HCT116 (cell line): Measurements from ENCODE around the gene PPP1R3E. TPM values are rescaled to one million over a fixed set of nuclear protein-coding genes. Genes with fewer than 3 reads are reported as not detected.

ENCODE experiments used
- ATAC-seq: fragments of 200-7000 bp; cut with Tn5 transposase; 2 replicates; pipeline ENCODE4 v1.9.1; 2020; ENCODE audit warnings: mild to moderate bottlenecking, moderate library complexity
- BruUV-seq: library from RNA; stranded (reverse); fragments of 400-500 nt; replicated peaks from 2 replicates; lab custom pipeline; 2021; lab: Mats Ljungman, UMichigan
- CTCF ChIA-PET: fragments of 300-600 bp; sonication (Branson Sonifier 250); formaldehyde crosslinking; loops from one replicate; lab custom pipeline; 2021; ENCODE audit warnings: antibody characterized with exemption; lab: Charles Lee
- POLR2A ChIA-PET: fragments of 300-600, 350-600 bp; sonication (Branson Sonifier 250); formaldehyde crosslinking; loops from one replicate; lab custom pipeline; 2021; ENCODE audit warnings: antibody characterized with exemption; lab: Charles Lee
- RAD21 ChIA-PET, 2 experiments: fragments of 300-600 bp; sonication (Branson Sonifier 250); formaldehyde crosslinking; loops; one replicate each; lab custom pipeline; 2023; ENCODE audit warnings: low total read pairs in 2 of 2; ENCODE audit not compliant: uncharacterized antibody in 2 of 2, unreplicated experiment in 2 of 2, low non-redundant PET in 1 of 2; lab: Charles Lee
- DNase-seq: peaks from one replicate; pipeline ENCODE4 v3.0.0-alpha.2; 2010; ENCODE audit warnings: low read depth, low spot score
- H2AFZ ChIP-seq: fragments of 200-600 bp; shearing (Covaris generic), sonication (generic); 2 replicates; pipeline ENCODE4 v1.6.1; 2017; ENCODE audit warnings: low read depth, mixed run types, mixed read lengths, antibody characterized with exemption, low read length; ENCODE audit not compliant: poor library complexity, severe bottlenecking
- H3K27ac ChIP-seq: 2 replicates; pipeline ENCODE4 v1.5.1; 2012; ENCODE audit warnings: low read depth, low read length
- H3K27me3 ChIP-seq: fragments of 200-600 bp; sonication (generic); 2 replicates; pipeline ENCODE4 v1.6.1; 2016; ENCODE audit warnings: mixed run types, low read length, mixed read lengths; ENCODE audit not compliant: insufficient read depth
- H3K36me3 ChIP-seq, 2 experiments: fragments of 200-500 bp in 1 of 2; fragments of 200-600 bp in 1 of 2; sonication (Bioruptor generic) in 1 of 2; sonication (generic) in 1 of 2; 2 replicates each; pipeline versions ENCODE4 v1.5.1 to v1.6.1; 2014 to 2016; ENCODE audit warnings: low read length in 2 of 2, inconsistent platforms in 1 of 2, mixed read lengths in 1 of 2, mixed run types in 1 of 2; ENCODE audit not compliant: insufficient read depth in 2 of 2, control insufficient read depth in 1 of 2
- H3K4me1 ChIP-seq, 2 experiments: fragments of 200-600 bp in 1 of 2; sonication (generic) in 1 of 2; 2 replicates each; pipeline versions ENCODE4 v1.5.1 to v1.6.1; 2012 to 2017; ENCODE audit warnings: low read length in 2 of 2, inconsistent platforms in 1 of 2, mild to moderate bottlenecking in 1 of 2, mixed read lengths in 1 of 2, mixed run types in 1 of 2, moderate library complexity in 1 of 2; ENCODE audit not compliant: insufficient read depth in 2 of 2, control insufficient read depth in 1 of 2
- H3K4me2 ChIP-seq: fragments of 200-600 bp; sonication (generic); 2 replicates; pipeline ENCODE4 v1.6.1; 2017; ENCODE audit warnings: mixed run types, low read length, mixed read lengths
- H3K4me3 ChIP-seq, 2 experiments: fragments of 200-600 bp in 1 of 2; sonication (generic) in 1 of 2; replicated peaks in 1 of 2; 2 replicates each; pipeline ENCODE4 v1.5.1; 2011 to 2016; ENCODE audit warnings: low read length in 2 of 2, control low read depth in 1 of 2, low read depth in 1 of 2, mild to moderate bottlenecking in 1 of 2, mixed read lengths in 1 of 2, mixed run types in 1 of 2
- H3K79me2 ChIP-seq: fragments of 200-600 bp; sonication (generic); 2 replicates; pipeline ENCODE4 v1.6.1; 2017; ENCODE audit warnings: mild to moderate bottlenecking, mixed run types, low read length, moderate library complexity, mixed read lengths; ENCODE audit not compliant: insufficient read depth
- H3K9ac ChIP-seq: fragments of 200-600 bp; sonication (generic); 2 replicates; pipeline ENCODE4 v1.6.1; 2016; ENCODE audit warnings: low read length, mixed read lengths
- H3K9me2 ChIP-seq: fragments of 200-600 bp; sonication (generic), shearing (Covaris generic); 2 replicates; pipeline ENCODE4 v1.6.1; 2017; ENCODE audit warnings: mixed run types, mild to moderate bottlenecking, moderate library complexity; ENCODE audit not compliant: insufficient read depth
- H3K9me3 ChIP-seq, 2 experiments: fragments of 200-500 bp in 1 of 2; fragments of 200-600 bp in 1 of 2; sonication (Bioruptor generic) in 1 of 2; sonication (generic) in 1 of 2; 2 replicates each; pipeline ENCODE4 v1.6.1; 2014 to 2017; ENCODE audit warnings: low read length in 2 of 2, mixed read lengths in 2 of 2, inconsistent platforms in 1 of 2, low read depth in 1 of 2, mild to moderate bottlenecking in 1 of 2, mixed run types in 1 of 2, moderate library complexity in 1 of 2; ENCODE audit not compliant: control insufficient read depth in 1 of 2, insufficient read depth in 1 of 2
- H4K20me1 ChIP-seq: fragments of 200-600 bp; sonication (generic), shearing (Covaris generic); 2 replicates; pipeline ENCODE4 v1.6.1; 2017; ENCODE audit warnings: mixed run types, mild to moderate bottlenecking, moderate library complexity; ENCODE audit not compliant: insufficient read depth
- ELF1 ChIP-seq: IDR thresholded peaks from 2 replicates; pipeline ENCODE4 v1.6.1; 2012; ENCODE audit warnings: low read depth, borderline replicate concordance
- MAX ChIP-seq: IDR thresholded peaks from 2 replicates; pipeline ENCODE4 v1.6.1; 2012
- POLR2AphosphoS5 ChIP-seq: IDR thresholded peaks from 2 replicates; pipeline ENCODE4 v1.6.1; 2011; ENCODE audit warnings: mild to moderate bottlenecking, low read depth, low read length, moderate library complexity
- RAD21 ChIP-seq: IDR thresholded peaks from 2 replicates; pipeline ENCODE4 v1.6.1; 2012; ENCODE audit warnings: low read depth, mild to moderate bottlenecking
- SP1 ChIP-seq: IDR thresholded peaks from 2 replicates; pipeline ENCODE4 v1.6.1; 2012; ENCODE audit warnings: low read depth
- SRF ChIP-seq: IDR thresholded peaks from 2 replicates; pipeline ENCODE4 v1.6.1; 2012; ENCODE audit warnings: low read depth
- TCF7L2 ChIP-seq: IDR thresholded peaks from 2 replicates; pipeline ENCODE4 v1.7.0; 2011; ENCODE audit warnings: borderline replicate concordance, inconsistent platforms; ENCODE audit not compliant: insufficient read depth, insufficient read length; ENCODE audit errors: extremely low read depth
- YY1 ChIP-seq: IDR thresholded peaks from 2 replicates; pipeline ENCODE4 v1.6.1; 2011; ENCODE audit warnings: low read length, low read depth, moderate library complexity, mild to moderate bottlenecking; ENCODE audit not compliant: insufficient replicate concordance; ENCODE audit errors: extremely low read depth
- ZNF274 ChIP-seq: fragments of 200-500 bp; sonication (Bioruptor generic); IDR thresholded peaks from 2 replicates; pipeline ENCODE4 v1.6.1; 2014; ENCODE audit warnings: mild to moderate bottlenecking, low read depth, low read length, inconsistent platforms
- intact Hi-C: fragments of 100-400 bp; cut with micrococcal nuclease; formaldehyde crosslinking; loops from 2 replicates; pipeline ENCODE4 v1.10.0; 2022
- total RNA-seq: library from RNA; stranded (reverse); gene quantifications from one replicate; pipeline ENCODE4 v1.2.1, GENCODE V29; 2021; ENCODE audit not compliant: unreplicated experiment
- TF ChIP-seq, protein P1 (sequence below): IDR thresholded peaks from 2 replicates; pipeline ENCODE4 v1.6.1; 2012
- TF ChIP-seq, protein P2 (sequence below): IDR thresholded peaks from 2 replicates; pipeline ENCODE4 v1.6.1; 2012; ENCODE audit warnings: low read depth
- TF ChIP-seq, protein P3 (sequence below): IDR thresholded peaks from 2 replicates; pipeline ENCODE4 v1.6.1; 2011; ENCODE audit warnings: mild to moderate bottlenecking, low read length, moderate library complexity; ENCODE audit not compliant: insufficient replicate concordance; ENCODE audit errors: extremely low read depth

The PPP1R3E gene
- total RNA-seq, 1 experiment from 2014 or later = 5.6 TPM

- peaks cover 8 to 14% of the 10 kb centered on the region in 2 experiments for H3K36me3 ChIP-seq
- H3K9ac ChIP-seq = no peak overlapping the region
- DNase-seq = no peak
- no TSS peak for BruUV-seq
- peaks cover 8 to 14% of the 10 kb centered on the region in 2 experiments; a peak in 3 of 4 replicates for H3K4me1 ChIP-seq
- no peak for TF ChIP-seq ZNF274
- TF ChIP-seq SP1 = no peak
- TF ChIP-seq MAX = no peak
- no peak for TF ChIP-seq RAD21
- TF ChIP-seq TCF7L2 = no peak
- TF ChIP-seq, protein P1, sequence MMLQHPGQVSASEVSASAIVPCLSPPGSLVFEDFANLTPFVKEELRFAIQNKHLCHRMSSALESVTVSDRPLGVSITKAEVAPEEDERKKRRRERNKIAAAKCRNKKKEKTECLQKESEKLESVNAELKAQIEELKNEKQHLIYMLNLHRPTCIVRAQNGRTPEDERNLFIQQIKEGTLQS = no peak
- no peak for TF ChIP-seq POLR2AphosphoS5
- TF ChIP-seq, protein P2, sequence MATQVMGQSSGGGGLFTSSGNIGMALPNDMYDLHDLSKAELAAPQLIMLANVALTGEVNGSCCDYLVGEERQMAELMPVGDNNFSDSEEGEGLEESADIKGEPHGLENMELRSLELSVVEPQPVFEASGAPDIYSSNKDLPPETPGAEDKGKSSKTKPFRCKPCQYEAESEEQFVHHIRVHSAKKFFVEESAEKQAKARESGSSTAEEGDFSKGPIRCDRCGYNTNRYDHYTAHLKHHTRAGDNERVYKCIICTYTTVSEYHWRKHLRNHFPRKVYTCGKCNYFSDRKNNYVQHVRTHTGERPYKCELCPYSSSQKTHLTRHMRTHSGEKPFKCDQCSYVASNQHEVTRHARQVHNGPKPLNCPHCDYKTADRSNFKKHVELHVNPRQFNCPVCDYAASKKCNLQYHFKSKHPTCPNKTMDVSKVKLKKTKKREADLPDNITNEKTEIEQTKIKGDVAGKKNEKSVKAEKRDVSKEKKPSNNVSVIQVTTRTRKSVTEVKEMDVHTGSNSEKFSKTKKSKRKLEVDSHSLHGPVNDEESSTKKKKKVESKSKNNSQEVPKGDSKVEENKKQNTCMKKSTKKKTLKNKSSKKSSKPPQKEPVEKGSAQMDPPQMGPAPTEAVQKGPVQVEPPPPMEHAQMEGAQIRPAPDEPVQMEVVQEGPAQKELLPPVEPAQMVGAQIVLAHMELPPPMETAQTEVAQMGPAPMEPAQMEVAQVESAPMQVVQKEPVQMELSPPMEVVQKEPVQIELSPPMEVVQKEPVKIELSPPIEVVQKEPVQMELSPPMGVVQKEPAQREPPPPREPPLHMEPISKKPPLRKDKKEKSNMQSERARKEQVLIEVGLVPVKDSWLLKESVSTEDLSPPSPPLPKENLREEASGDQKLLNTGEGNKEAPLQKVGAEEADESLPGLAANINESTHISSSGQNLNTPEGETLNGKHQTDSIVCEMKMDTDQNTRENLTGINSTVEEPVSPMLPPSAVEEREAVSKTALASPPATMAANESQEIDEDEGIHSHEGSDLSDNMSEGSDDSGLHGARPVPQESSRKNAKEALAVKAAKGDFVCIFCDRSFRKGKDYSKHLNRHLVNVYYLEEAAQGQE = no peak
- TF ChIP-seq ELF1 = no peak
- TF ChIP-seq SRF = no peak
- TF ChIP-seq YY1 = no peak
- TF ChIP-seq, protein P3, sequence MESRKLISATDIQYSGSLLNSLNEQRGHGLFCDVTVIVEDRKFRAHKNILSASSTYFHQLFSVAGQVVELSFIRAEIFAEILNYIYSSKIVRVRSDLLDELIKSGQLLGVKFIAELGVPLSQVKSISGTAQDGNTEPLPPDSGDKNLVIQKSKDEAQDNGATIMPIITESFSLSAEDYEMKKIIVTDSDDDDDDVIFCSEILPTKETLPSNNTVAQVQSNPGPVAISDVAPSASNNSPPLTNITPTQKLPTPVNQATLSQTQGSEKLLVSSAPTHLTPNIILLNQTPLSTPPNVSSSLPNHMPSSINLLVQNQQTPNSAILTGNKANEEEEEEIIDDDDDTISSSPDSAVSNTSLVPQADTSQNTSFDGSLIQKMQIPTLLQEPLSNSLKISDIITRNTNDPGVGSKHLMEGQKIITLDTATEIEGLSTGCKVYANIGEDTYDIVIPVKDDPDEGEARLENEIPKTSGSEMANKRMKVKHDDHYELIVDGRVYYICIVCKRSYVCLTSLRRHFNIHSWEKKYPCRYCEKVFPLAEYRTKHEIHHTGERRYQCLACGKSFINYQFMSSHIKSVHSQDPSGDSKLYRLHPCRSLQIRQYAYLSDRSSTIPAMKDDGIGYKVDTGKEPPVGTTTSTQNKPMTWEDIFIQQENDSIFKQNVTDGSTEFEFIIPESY = no peak
- intact Hi-C loops = no loop called here
- no peak overlapping the region for H2AFZ ChIP-seq
- RAD21 ChIA-PET = no interaction called here
- POLR2A ChIA-PET = no interaction called here
- no peaks in the 10 kb centered on the region for H3K27me3 ChIP-seq
- no peaks in the 10 kb centered on the region for H4K20me1 ChIP-seq
- peaks cover 18% of the 10 kb centered on the region for H3K79me2 ChIP-seq
- H3K4me2 ChIP-seq = no peak overlapping the region
- no peak overlapping the region for H3K27ac ChIP-seq
- H3K9me2 ChIP-seq = no peaks in the 10 kb centered on the region
- ATAC-seq = no peak
- CTCF ChIA-PET = no interaction called here
- H3K4me3 ChIP-seq = no peak overlapping the region
- no peaks in the 10 kb centered on the region for H3K9me3 ChIP-seq
Observed at GRCh38 chr14:23316300-23316699, 13.6 kb upstream of the PPP1R3E start.
